HepG2 (cell line): Measurements from ENCODE around the gene C10orf120. TPM values are rescaled to one million over a fixed set of nuclear protein-coding genes. Genes with fewer than 3 reads are reported as not detected.

Experiments used
- ATAC-seq: fragments of 200-7000 bp; cut with Tn5 transposase; 3 replicates; pipeline ENCODE4 v1.9.1; 2020; ENCODE audit warnings: mild to moderate bottlenecking, moderate library complexity
- BruUV-seq: library from RNA; stranded (reverse); fragments of 400-500 nt; replicated peaks from 2 replicates; lab custom pipeline; 2021; lab: Mats Ljungman, UMichigan
- CTCF ChIA-PET: fragments of 300-600 bp; formaldehyde crosslinking; extraction: SDS; loops from one replicate; lab custom pipeline; 2021; ENCODE audit warnings: low total read pairs, inconsistent platforms, low intra/inter-chr PET ratio; lab: Yijun Ruan, JAX
- POLR2A ChIA-PET: fragments of 350-600 bp; sonication (Branson Sonifier 250); formaldehyde crosslinking; loops from one replicate; lab custom pipeline; 2020; ENCODE audit warnings: antibody characterized with exemption, inconsistent platforms; lab: Yijun Ruan, JAX
- DNase-seq: peaks from one replicate; pipeline ENCODE4 v3.0.0-alpha.2; 2015; ENCODE audit warnings: low spot score
- FAIRE-seq: peaks from 3 replicates; lab custom pipeline; 2011; peaks lifted over from hg19 to GRCh38; lab: Jason Lieb, UNC
- H2AFZ ChIP-seq: one replicate; pipeline ENCODE4 v1.6.1; 2011; ENCODE audit warnings: low read length, inconsistent platforms
- H3K27ac ChIP-seq: fragments of 300-600 bp; 3 replicates; pipeline ENCODE4 v1.8.0; 2011; ENCODE audit warnings: mixed run types, mild to moderate bottlenecking, mixed read lengths, low read length, inconsistent platforms; ENCODE audit not compliant: insufficient read depth; ENCODE audit errors: extremely low read length
- H3K27me3 ChIP-seq, 2 experiments: fragments of 200-600 bp in 1 of 2; 2 replicates in 1 of 2; 3 replicates in 1 of 2; pipeline versions ENCODE4 v1.6.0 to v1.8.0; 2011; ENCODE audit warnings: low read length in 2 of 2, mild to moderate bottlenecking in 2 of 2, moderate library complexity in 2 of 2, inconsistent platforms in 1 of 2; ENCODE audit not compliant: insufficient read depth in 2 of 2, control insufficient read depth in 1 of 2
- H3K36me3 ChIP-seq, 2 experiments: fragments of 200-600 bp in 1 of 2; replicated peaks in 1 of 2; 2 replicates in 1 of 2; 3 replicates in 1 of 2; pipeline versions ENCODE4 v1.5.1 to v1.8.0; 2011; ENCODE audit warnings: low read length in 2 of 2, inconsistent platforms in 1 of 2; ENCODE audit not compliant: insufficient read depth in 2 of 2, control insufficient read depth in 1 of 2
- H3K4me1 ChIP-seq: 2 replicates; pipeline ENCODE4 v1.5.1; 2012; ENCODE audit warnings: low read length, inconsistent platforms; ENCODE audit not compliant: insufficient read depth
- H3K4me2 ChIP-seq: 2 replicates; pipeline ENCODE4 v1.6.0; 2011; ENCODE audit warnings: low read depth, low read length, inconsistent platforms
- H3K4me3 ChIP-seq, 3 experiments: fragments of 200-600 bp in 1 of 3; sonication (generic), shearing (Covaris generic) in 1 of 3; replicated peaks in 1 of 3; 2 replicates each; pipeline ENCODE4 v1.5.1; 2011 to 2016; ENCODE audit warnings: low read length in 3 of 3, inconsistent platforms in 2 of 3, low read depth in 2 of 3, mild to moderate bottlenecking in 2 of 3, control low read depth in 1 of 3, mixed read lengths in 1 of 3; ENCODE audit not compliant: insufficient read depth in 1 of 3
- H3K79me2 ChIP-seq: one replicate; pipeline ENCODE4 v1.6.1; 2011; ENCODE audit warnings: low read length, inconsistent platforms; ENCODE audit not compliant: insufficient read depth
- H3K9ac ChIP-seq: 2 replicates; pipeline ENCODE4 v1.6.0; 2011; ENCODE audit warnings: mild to moderate bottlenecking, low read depth, low read length, inconsistent platforms; ENCODE audit not compliant: insufficient read depth
- H3K9me3 ChIP-seq: 2 replicates; pipeline ENCODE4 v1.5.1; 2012; ENCODE audit warnings: mild to moderate bottlenecking, low read length
- H4K20me1 ChIP-seq: 2 replicates; pipeline ENCODE4 v1.6.0; 2011; ENCODE audit warnings: inconsistent platforms, mild to moderate bottlenecking, low read length, moderate library complexity; ENCODE audit not compliant: insufficient read depth
- AFF4 ChIP-seq: sonication (generic); formaldehyde crosslinking; IDR thresholded peaks from 2 replicates; pipeline ENCODE4 v1.4.0; 2020; ENCODE audit warnings: missing genetic modification reagents
- ATF2 ChIP-seq: sonication (generic); formaldehyde crosslinking; IDR thresholded peaks from 2 replicates; pipeline ENCODE4 v1.4.0; 2020; ENCODE audit warnings: missing genetic modification reagents
- FLYWCH1 ChIP-seq: sonication (generic); formaldehyde crosslinking; IDR thresholded peaks from 2 replicates; pipeline ENCODE4 v1.8.1; 2023; ENCODE audit warnings: mild to moderate bottlenecking, missing genetic modification reagents
- KLF11 ChIP-seq: IDR thresholded peaks from 2 replicates; pipeline ENCODE4 v1.6.1; 2016; ENCODE audit warnings: missing compliant biosample characterization
- MYC ChIP-seq: sonication (generic); formaldehyde crosslinking; IDR thresholded peaks from 2 replicates; pipeline ENCODE4 v1.9.0; 2021; ENCODE audit warnings: missing genetic modification reagents, borderline replicate concordance
- PRPF4 ChIP-seq: fragments of 200-400 bp; formaldehyde crosslinking; IDR thresholded peaks from 2 replicates; pipeline ENCODE4 v1.6.1; 2016; ENCODE audit warnings: low read length, low read depth; ENCODE audit not compliant: poor library complexity, severe bottlenecking
- TRIM22 ChIP-seq: fragments of 450-650 bp; IDR thresholded peaks from 2 replicates; pipeline ENCODE4 v1.6.1; 2017
- ZBTB21 ChIP-seq: sonication (generic); formaldehyde crosslinking; IDR thresholded peaks from 2 replicates; pipeline ENCODE4 v1.4.0; 2020; ENCODE audit warnings: missing genetic modification reagents
- ZMAT5 ChIP-seq: sonication (generic); formaldehyde crosslinking; IDR thresholded peaks from 2 replicates; pipeline ENCODE4 v1.5.0; 2020; ENCODE audit warnings: mild to moderate bottlenecking, low read depth, missing genetic modification reagents, borderline replicate concordance
- ZNF337 ChIP-seq: sonication (generic); formaldehyde crosslinking; IDR thresholded peaks from 2 replicates; pipeline ENCODE4 v1.5.1; 2020; ENCODE audit warnings: missing genetic modification reagents, low read depth, mild to moderate bottlenecking, borderline replicate concordance
- ZNF564 ChIP-seq: sonication (generic); formaldehyde crosslinking; IDR thresholded peaks from 2 replicates; pipeline ENCODE4 v1.8.1; 2023; ENCODE audit warnings: mild to moderate bottlenecking, missing genetic modification reagents
- ZNF678 ChIP-seq: sonication (generic); formaldehyde crosslinking; IDR thresholded peaks from 2 replicates; pipeline ENCODE4 v1.4.0; 2020; ENCODE audit warnings: mild to moderate bottlenecking, missing genetic modification reagents
- ZZZ3 ChIP-seq: sonication (generic); formaldehyde crosslinking; IDR thresholded peaks from 2 replicates; pipeline ENCODE4 v1.4.0; 2020; ENCODE audit warnings: missing genetic modification reagents, mild to moderate bottlenecking, borderline replicate concordance
- WGBS: methylation state at CpG from one replicate; pipeline ENCODE4 v1.1.6; 2017; ENCODE audit warnings: low lambda C conversion rate; 5-methylcytosine and 5-hydroxymethylcytosine counted together
- in situ Hi-C: cut with HindIII; loops from 2 replicates; pipeline ENCODE4 v1.10.0; 2017; ENCODE audit warnings: low pct_unique_long_range_greater_than_20kb; ENCODE audit not compliant: extremely low pct_ligation_motif_present
- intact Hi-C: fragments of 100-400 bp; cut with micrococcal nuclease; formaldehyde crosslinking; loops from one replicate; pipeline ENCODE4 v1.10.0; 2022; ENCODE audit not compliant: unreplicated experiment
- polyA plus RNA-seq, 8 experiments: library from polyadenylated mRNA; depleted of rRNA in 3 of 8; stranded (reverse) in 7 of 8; unstranded in 1 of 8; fragments of >200 nt; fragmentation: Illumina TruSeq in 4 of 8; extraction: Trizol in 4 of 8; gene quantifications; 2 replicates each; pipeline versions ENCODE4 v1.2.1 to v1.2.3, GENCODE V29; 2011 to 2016; ENCODE audit warnings: low read depth in 4 of 8, missing spikeins in 1 of 8, mixed read lengths in 1 of 8; ENCODE audit not compliant: insufficient read depth in 1 of 8
- total RNA-seq, 5 experiments: library from RNA; depleted of rRNA; stranded (reverse); fragments of >200 nt; fragmentation: Illumina TruSeq; extraction: Trizol; gene quantifications; 2 replicates each; pipeline ENCODE4 v1.2.3, GENCODE V29; 2016; ENCODE audit warnings: low read depth in 1 of 5
- TF ChIP-seq, protein P1 (sequence below): sonication (generic); formaldehyde crosslinking; IDR thresholded peaks from 2 replicates; pipeline ENCODE4 v1.9.0; 2021; ENCODE audit warnings: missing genetic modification reagents, mild to moderate bottlenecking, borderline replicate concordance

The C10orf120 gene
- total and polyA plus RNA-seq, 2 of the 13 experiments (the other 11 are each of a cell fraction or from before 2014, with no cell fraction given) = not detected

- POLR2A ChIA-PET = no interaction called here
- no peak for DNase-seq
- no peak for FAIRE-seq
Observed at GRCh38 chr10:122657255-122657654, 42.4 kb downstream of the C10orf120 start.

More at GRCh38 chr10:122657255-122657654, 42.4 kb downstream of the C10orf120 start:
- peaks cover 4 to 53% of the 10 kb centered on the region in 2 experiments; a peak in 3 of 5 replicates for H3K27me3 ChIP-seq
- H4K20me1 ChIP-seq = no peaks in the 10 kb centered on the region
- in situ Hi-C loops = no loop called here
- BruUV-seq = no TSS peak
- H3K9me3 ChIP-seq = no peaks in the 10 kb centered on the region
- CTCF ChIA-PET = no interaction called here
- no peak overlapping the region for H3K27ac ChIP-seq
- no peak overlapping the region for H3K9ac ChIP-seq
- WGBS = 0% methylated on average over 3 of the region's 4 CpGs
- H3K36me3 ChIP-seq = no peaks in the 10 kb centered on the region
- no peak for TF ChIP-seq ZBTB21 (CRISPR knock-in tag)
- TF ChIP-seq ZNF678 (CRISPR knock-in tag) = no peak
- no peak for TF ChIP-seq ZNF337 (CRISPR knock-in tag)
- TF ChIP-seq, protein P1, sequence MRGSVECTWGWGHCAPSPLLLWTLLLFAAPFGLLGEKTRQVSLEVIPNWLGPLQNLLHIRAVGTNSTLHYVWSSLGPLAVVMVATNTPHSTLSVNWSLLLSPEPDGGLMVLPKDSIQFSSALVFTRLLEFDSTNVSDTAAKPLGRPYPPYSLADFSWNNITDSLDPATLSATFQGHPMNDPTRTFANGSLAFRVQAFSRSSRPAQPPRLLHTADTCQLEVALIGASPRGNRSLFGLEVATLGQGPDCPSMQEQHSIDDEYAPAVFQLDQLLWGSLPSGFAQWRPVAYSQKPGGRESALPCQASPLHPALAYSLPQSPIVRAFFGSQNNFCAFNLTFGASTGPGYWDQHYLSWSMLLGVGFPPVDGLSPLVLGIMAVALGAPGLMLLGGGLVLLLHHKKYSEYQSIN (CRISPR knock-in tag) = no peak
- TF ChIP-seq ATF2 = no peak
- TF ChIP-seq ZMAT5 = no peak
- no peak for TF ChIP-seq FLYWCH1 (CRISPR knock-in tag)
- no peak for TF ChIP-seq AFF4 (CRISPR knock-in tag)
- no peak for TF ChIP-seq ZZZ3
- no peak for TF ChIP-seq ZNF564 (CRISPR knock-in tag)
- TF ChIP-seq TRIM22 = no peak
- TF ChIP-seq PRPF4 = no peak
- TF ChIP-seq MYC = no peak
- no peak for TF ChIP-seq KLF11
- intact Hi-C loops = no loop called here
- H3K4me1 ChIP-seq = no peaks in the 10 kb centered on the region
- H3K79me2 ChIP-seq = no peaks in the 10 kb centered on the region
- no peak overlapping the region for H3K4me3 ChIP-seq
- ATAC-seq = no peak
- no peak overlapping the region for H3K4me2 ChIP-seq
- no peak overlapping the region for H2AFZ ChIP-seq
